ENCODE measurements around the gene DYRK1A.

Gene DYRK1A

GRCh38 chr21:37566790-37567615 is 200.4 kb downstream of the DYRK1A start:
- no peak for DNase-seq (ENCODE audit: low spot score)

- no peak for DNase-seq (ENCODE audit: low spot score)
Observed at GRCh38 chr21:37568415-37568814, 201.8 kb downstream of the DYRK1A start.

- no peak for DNase-seq (ENCODE audit: low spot score)
Observed at GRCh38 chr21:37568916-37569315, 202.3 kb downstream of the DYRK1A start.

- no peak for DNase-seq (ENCODE audit: low spot score)
Observed at GRCh38 chr21:37571442-37571841, 204.9 kb downstream of the DYRK1A start.

GRCh38 chr21:37574316-37574715 is 207.7 kb downstream of the DYRK1A start:
- DNase-seq (ENCODE audit: low spot score), result no peak

- DNase-seq (ENCODE audit: low spot score), result no peak
Observed at GRCh38 chr21:37574751-37575150, 208.2 kb downstream of the DYRK1A start.

- DNase-seq (ENCODE audit: low spot score), result no peak
Observed at GRCh38 chr21:37575580-37575979, 209.0 kb downstream of the DYRK1A start.

All from globus pallidus (tissue), 1 donor.